Testis (tissue), 3 donors: ENCODE results near the gene FAM216A. TPM values are rescaled to one million over a fixed set of nuclear protein-coding genes. Genes with fewer than 3 reads are reported as not detected.
"Not testable (repeated sequence)": the region's sequence is repeated elsewhere in the genome, so short reads cannot be mapped to it uniquely, and the experiment has no call there.

ENCODE experiments used
- DNase-seq: peaks from one replicate; pipeline ENCODE4 v3.0.0-alpha.2; 2019
- H3K27ac ChIP-seq, 2 donors: fragments of 200-600 bp; sonication (generic); one replicate each; pipeline ENCODE4 v1.5.1; 2019
- H3K27me3 ChIP-seq: fragments of 200-600 bp; sonication (generic); one replicate; pipeline ENCODE4 v1.5.1; 2019
- H3K36me3 ChIP-seq: fragments of 200-600 bp; sonication (generic); one replicate; pipeline ENCODE4 v1.5.1; 2017; ENCODE audit warnings: low read depth; ENCODE audit errors: missing control alignments
- H3K4me1 ChIP-seq: fragments of 200-600 bp; sonication (generic); one replicate; pipeline ENCODE4 v1.5.1; 2019
- H3K4me3 ChIP-seq, 2 donors: fragments of 200-600 bp; sonication (generic); one replicate each; pipeline ENCODE4 v1.5.1; 2017 to 2019
- H3K9me3 ChIP-seq: fragments of 200-600 bp; sonication (generic); one replicate; pipeline ENCODE4 v1.5.1; 2017
- CTCF ChIP-seq, 3 experiments: fragments of 450-650 bp in 2 of 3; fragments of 200-600 bp in 1 of 3; sonication (generic) in 1 of 3; IDR thresholded peaks; one replicate each; pipeline ENCODE4 v1.5.1; 2016 to 2019; ENCODE audit warnings: antibody characterized with exemption in 3 of 3, mild to moderate bottlenecking in 2 of 3, moderate library complexity in 1 of 3
- POLR2A ChIP-seq: fragments of 450-650 bp; IDR thresholded peaks from one replicate; pipeline ENCODE4 v1.6.1; 2017; ENCODE audit warnings: antibody characterized with exemption, mild to moderate bottlenecking, moderate library complexity
- WGBS, 2 donors: methylation state at CpG; one replicate each; pipeline ENCODE4 v1.1.5; 2018; 5-methylcytosine and 5-hydroxymethylcytosine counted together
- intact Hi-C: fragments of 100-400 bp; cut with DNase I; formaldehyde crosslinking; loops from one replicate; pipeline ENCODE4 v1.15.1; 2023; ENCODE audit warnings: low total_unique reads
- polyA plus RNA-seq: library from polyadenylated mRNA; stranded (reverse); fragments of 350-450 nt; fragmentation: Illumina TruSeq; extraction: RNeasy Lipid Tissue Mini Kit (QIAGEN cat#74804); gene quantifications from one replicate; pipeline ENCODE4 v1.2.3, GENCODE V29; 2014; ENCODE audit warnings: low read depth, low replicate concordance; ENCODE audit not compliant: insufficient read depth
- total RNA-seq, 2 donors: library from RNA; depleted of rRNA; stranded (reverse); fragments of >200 nt; gene quantifications; one replicate each; pipeline ENCODE4 v1.2.3, GENCODE V29; 2016

FAM216A gene
- total and polyA plus RNA-seq, 3 donors from 2014 or later, result 39.7 to 110 (median 45.6) TPM

- intact Hi-C loops, result no loop called here
- WGBS, 2 donors, result 80 to 82% methylated on average over 3 of the region's 3 CpGs
- no peaks in the 10 kb centered on the region for H3K4me1 ChIP-seq
- DNase-seq, result no peak
- no peaks in the 10 kb centered on the region for H3K27me3 ChIP-seq
- TF ChIP-seq POLR2A (no peak), CTCF (IDR thresholded peaks at IDR 0.05) (no peak)
- no peak overlapping the region for H3K27ac ChIP-seq
- no peaks in the 10 kb centered on the region for H3K9me3 ChIP-seq
- no peaks in the 10 kb centered on the region for H3K36me3 ChIP-seq
- H3K4me3 ChIP-seq, result no peak overlapping the region
These were observed 36.7 kb downstream of the FAM216A start for GRCh38 chr12:110505332-110505731.

GRCh38 chr12:110508071-110508586 lies 39.5 kb downstream of the FAM216A start:
- Histone ChIP-seq H3K4me1 (no peaks in the 10 kb centered on the region), H3K9me3 (no peaks in the 10 kb centered on the region), H3K27ac (no peak overlapping the region), H3K27me3 (no peaks in the 10 kb centered on the region), H3K4me3 (no peak overlapping the region), H3K36me3 (no peaks in the 10 kb centered on the region)
- intact Hi-C loops, result no loop called here
- no peak for DNase-seq
- WGBS, 2 donors, result 90 to 96% methylated on average over 4 of the region's 4 CpGs
- TF ChIP-seq CTCF (IDR thresholded peaks at IDR 0.05) (no peak), POLR2A (no peak)

- no peaks in the 10 kb centered on the region for H3K36me3 ChIP-seq
- no peaks in the 10 kb centered on the region for H3K9me3 ChIP-seq
- 81 to 82% methylated on average over 6 of the region's 6 CpGs for WGBS, 2 donors
- no peak for TF ChIP-seq CTCF (IDR thresholded peaks at IDR 0.05)
- TF ChIP-seq POLR2A, result no peak
- no peak overlapping the region for H3K27ac ChIP-seq
- no peaks in the 10 kb centered on the region for H3K4me1 ChIP-seq
- no peak overlapping the region for H3K4me3 ChIP-seq
- H3K27me3 ChIP-seq, result no peaks in the 10 kb centered on the region
- intact Hi-C loops, result loop anchor here (5.0 kb wide), 1 partner anchor 88 kb away; no protein-coding TSS in a partner anchor
- DNase-seq, result no peak
These were observed 45.2 kb downstream of the FAM216A start for GRCh38 chr12:110513842-110514241.

GRCh38 chr12:110514363-110514762 lies 45.7 kb downstream of the FAM216A start:
- Histone ChIP-seq H3K27me3 (no peaks in the 10 kb centered on the region), H3K4me1 (no peaks in the 10 kb centered on the region), H3K9me3 (no peaks in the 10 kb centered on the region), H3K27ac (no peak overlapping the region), H3K4me3 (no peak overlapping the region), H3K36me3 (no peaks in the 10 kb centered on the region)
- TF ChIP-seq CTCF (IDR thresholded peaks at IDR 0.05) (no peak), POLR2A (no peak)
- intact Hi-C loops, result loop anchor here (5.0 kb wide), 1 partner anchor 88 kb away; no protein-coding TSS in a partner anchor
- no peak for DNase-seq
- WGBS, 2 donors, result 78 to 95% methylated on average over 1 of the region's 1 CpG

GRCh38 chr12:110516995-110517394 lies 48.4 kb downstream of the FAM216A start:
- no peaks in the 10 kb centered on the region for H3K4me1 ChIP-seq
- TF ChIP-seq POLR2A (no peak), CTCF (IDR thresholded peaks at IDR 0.05) (no peak)
- 91 to 95% methylated on average over 3 of the region's 3 CpGs for WGBS, 2 donors
- no peak overlapping the region for H3K4me3 ChIP-seq
- intact Hi-C loops, result no loop called here
- no peak for DNase-seq
- H3K27ac ChIP-seq, result no peak overlapping the region
- H3K9me3 ChIP-seq, result no peaks in the 10 kb centered on the region
- H3K36me3 ChIP-seq, result no peaks in the 10 kb centered on the region
- H3K27me3 ChIP-seq, result no peaks in the 10 kb centered on the region

- H3K27me3 ChIP-seq, H3K27ac ChIP-seq, H3K36me3 ChIP-seq, H3K4me1 ChIP-seq, DNase-seq, intact Hi-C loops, H3K9me3 ChIP-seq, H3K4me3 ChIP-seq: not testable (repeated sequence)
- 95 to 96% methylated on average over 8 of the region's 8 CpGs for WGBS, 2 donors
These were observed 49.4 kb downstream of the FAM216A start for GRCh38 chr12:110518014-110518413.

GRCh38 chr12:110520876-110521712 lies 52.4 kb downstream of the FAM216A start:
- WGBS, 2 donors, result 92% methylated on average over 11 of the region's 11 CpGs
- intact Hi-C loops, result not testable (repeated sequence)

More at GRCh38 chr12:110520876-110521712, 52.4 kb downstream of the FAM216A start:
- not testable (repeated sequence) for H3K4me3 ChIP-seq, H3K36me3 ChIP-seq, H3K4me1 ChIP-seq, DNase-seq, H3K9me3 ChIP-seq, H3K27me3 ChIP-seq, H3K27ac ChIP-seq
